Epidermal melanocyte (primary cell): ENCODE data around the gene DOCK8.

Source experiments
- DNase-seq: peaks from one replicate; pipeline ENCODE4 v3.0.0; 2011; ENCODE audit warnings: low spot score; ENCODE audit not compliant: insufficient read length

DOCK8 gene

GRCh38 chr9:362561-363273 lies 148.1 kb downstream of the DOCK8 start:
- no peak for DNase-seq

GRCh38 chr9:363274-363612 lies 148.6 kb downstream of the DOCK8 start:
- no peak for DNase-seq

GRCh38 chr9:365436-365835 lies 150.8 kb downstream of the DOCK8 start:
- no peak for DNase-seq

DNA sequence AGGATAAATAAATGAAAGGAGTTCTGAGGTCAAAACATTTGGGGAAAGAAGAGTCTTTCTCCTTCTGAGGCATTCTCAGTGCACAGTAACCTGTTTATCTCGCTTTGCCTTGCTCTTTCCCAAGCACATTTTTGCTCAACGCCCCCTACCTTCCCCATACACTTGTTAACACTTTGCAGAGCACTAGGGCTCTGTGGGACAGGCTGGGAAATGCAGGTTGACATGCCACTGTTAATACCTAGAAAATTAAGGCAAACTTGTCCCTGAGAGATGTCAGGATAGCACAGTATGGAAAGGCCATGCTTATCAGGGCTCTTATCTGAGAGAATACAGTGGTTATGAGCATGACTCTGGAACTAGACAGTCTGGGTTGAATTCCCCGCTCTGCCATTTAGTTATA lies 152.0 kb downstream of the DOCK8 start:
- no peak for DNase-seq

DNA sequence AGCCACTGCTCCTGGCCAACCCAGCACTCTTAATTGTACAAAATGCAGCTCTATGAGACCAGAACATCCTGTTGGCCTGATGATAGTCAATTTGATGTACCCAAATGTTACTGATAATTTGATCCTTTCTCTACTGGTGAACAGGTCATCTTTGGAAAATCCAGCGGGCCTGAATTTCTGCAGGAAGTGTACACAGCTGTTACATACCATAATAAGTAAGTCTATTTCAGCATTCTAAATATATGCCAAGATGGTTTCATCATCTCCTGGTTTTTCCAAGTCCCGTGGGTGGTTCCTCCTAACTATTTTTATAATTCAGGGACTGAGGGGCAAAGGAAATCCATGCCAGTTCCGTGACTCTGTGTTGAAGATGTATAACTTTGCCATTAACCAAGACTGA lies 155.4 kb downstream of the DOCK8 start:
- DNase-seq: no peak

DNA sequence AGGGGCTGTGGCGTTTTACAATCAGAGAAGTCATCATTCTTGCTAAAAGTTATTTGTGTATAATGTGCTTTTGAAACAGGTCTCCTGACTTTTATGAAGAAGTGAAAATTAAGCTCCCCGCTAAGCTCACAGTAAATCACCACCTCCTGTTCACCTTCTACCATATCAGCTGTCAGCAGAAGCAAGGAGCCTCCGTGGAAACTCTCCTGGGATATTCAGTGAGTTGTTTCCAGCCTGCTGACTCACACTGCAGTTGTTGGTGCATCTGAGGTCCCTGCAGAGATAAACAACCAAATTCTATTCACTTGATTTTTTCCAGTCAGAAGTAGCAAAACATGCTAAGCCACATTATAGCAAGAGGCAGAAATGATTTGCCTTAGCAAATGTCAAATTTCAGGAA lies 156.7 kb downstream of the DOCK8 start:
- no peak for DNase-seq

DNA sequence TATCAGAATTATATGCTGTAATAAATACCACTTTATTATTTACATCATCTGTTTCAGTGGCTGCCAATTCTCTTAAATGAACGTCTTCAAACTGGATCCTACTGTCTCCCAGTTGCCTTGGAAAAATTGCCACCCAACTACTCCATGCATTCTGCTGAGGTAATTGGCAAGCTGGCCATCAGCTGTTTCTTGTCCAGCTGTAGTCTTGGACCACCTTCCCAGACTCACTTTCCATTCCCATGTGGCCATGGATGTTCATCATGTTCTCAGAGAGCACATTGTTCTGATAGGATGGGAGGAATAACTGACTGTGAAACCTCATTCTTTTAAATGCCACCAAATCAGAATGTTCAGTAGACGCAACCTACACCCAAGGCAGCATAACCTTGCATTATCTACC lies 157.5 kb downstream of the DOCK8 start:
- no peak for DNase-seq

- no peak for DNase-seq
Measured at GRCh38 chr9:373759-374206, 159.1 kb downstream of the DOCK8 start.

DNA sequence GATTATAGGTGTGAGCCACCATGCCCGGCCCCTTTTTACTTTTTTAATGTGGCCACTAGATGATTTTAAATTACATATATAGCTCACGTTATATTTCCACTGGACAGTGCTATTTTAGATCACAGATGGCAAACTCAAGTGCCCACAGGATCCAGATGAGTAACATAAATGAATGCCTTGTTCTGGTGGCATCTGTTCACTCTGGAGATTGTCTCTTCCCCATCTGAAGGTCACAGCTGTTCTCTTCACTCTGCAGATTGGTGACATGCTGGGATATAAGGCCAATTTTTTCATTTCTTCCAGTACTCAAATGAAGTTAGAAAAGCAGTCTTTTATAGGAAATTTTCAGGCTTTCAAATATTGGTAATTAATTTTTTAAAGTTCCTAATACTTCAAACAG lies 160.1 kb downstream of the DOCK8 start:
- no peak for DNase-seq

- DNase-seq: no peak
Measured at GRCh38 chr9:376115-376514, 161.4 kb downstream of the DOCK8 start.

- DNase-seq: no peak
Measured at GRCh38 chr9:378263-378662, 163.6 kb downstream of the DOCK8 start.

DNA sequence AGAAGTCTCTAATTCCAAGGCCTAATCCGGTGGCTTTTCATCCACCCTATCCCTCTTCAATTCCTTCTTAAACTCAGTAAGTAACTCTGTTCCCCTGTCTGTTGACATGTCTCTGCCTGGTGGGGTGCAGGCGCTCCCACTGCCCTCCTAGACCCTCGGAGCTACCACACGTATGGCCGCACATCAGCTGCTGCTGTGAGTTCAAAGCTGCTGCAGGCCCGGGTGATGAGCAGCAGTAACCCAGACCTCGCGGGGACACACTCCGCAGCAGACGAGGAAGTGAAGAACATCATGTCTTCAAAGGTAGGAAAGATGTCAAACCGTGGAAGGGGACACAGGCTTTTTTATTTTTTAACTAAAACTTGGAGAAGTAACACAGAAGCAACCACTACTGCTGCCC lies 167.7 kb downstream of the DOCK8 start:
- DNase-seq: no peak

- peak; percentile 37 for DNase-seq
Measured at GRCh38 chr9:385818-386398, 171.2 kb downstream of the DOCK8 start.

- no peak for DNase-seq
Measured at GRCh38 chr9:389159-389558, 174.5 kb downstream of the DOCK8 start.

DNA sequence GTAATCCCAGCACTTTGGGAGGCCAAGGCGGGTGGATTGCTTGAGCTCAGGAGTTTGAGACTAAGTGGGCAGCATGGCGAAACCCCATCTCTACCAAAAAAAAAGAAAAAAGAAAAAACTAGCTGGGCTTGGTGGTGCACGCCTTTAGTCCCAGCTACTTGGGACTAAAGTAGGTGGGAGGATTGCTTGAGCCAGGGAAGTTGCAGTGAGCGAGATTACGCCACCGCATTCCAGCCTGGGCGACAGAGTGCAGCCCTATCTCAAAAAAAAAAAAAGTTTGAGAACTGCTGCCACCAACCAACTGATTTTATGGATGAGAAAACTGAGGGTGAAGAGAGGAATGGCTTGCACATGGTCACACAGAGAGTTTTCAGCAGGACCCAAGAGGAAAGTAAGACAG lies 175.1 kb downstream of the DOCK8 start:
- DNase-seq: no peak

- DNase-seq: no peak
Measured at GRCh38 chr9:392077-392804, 177.6 kb downstream of the DOCK8 start.

DNA sequence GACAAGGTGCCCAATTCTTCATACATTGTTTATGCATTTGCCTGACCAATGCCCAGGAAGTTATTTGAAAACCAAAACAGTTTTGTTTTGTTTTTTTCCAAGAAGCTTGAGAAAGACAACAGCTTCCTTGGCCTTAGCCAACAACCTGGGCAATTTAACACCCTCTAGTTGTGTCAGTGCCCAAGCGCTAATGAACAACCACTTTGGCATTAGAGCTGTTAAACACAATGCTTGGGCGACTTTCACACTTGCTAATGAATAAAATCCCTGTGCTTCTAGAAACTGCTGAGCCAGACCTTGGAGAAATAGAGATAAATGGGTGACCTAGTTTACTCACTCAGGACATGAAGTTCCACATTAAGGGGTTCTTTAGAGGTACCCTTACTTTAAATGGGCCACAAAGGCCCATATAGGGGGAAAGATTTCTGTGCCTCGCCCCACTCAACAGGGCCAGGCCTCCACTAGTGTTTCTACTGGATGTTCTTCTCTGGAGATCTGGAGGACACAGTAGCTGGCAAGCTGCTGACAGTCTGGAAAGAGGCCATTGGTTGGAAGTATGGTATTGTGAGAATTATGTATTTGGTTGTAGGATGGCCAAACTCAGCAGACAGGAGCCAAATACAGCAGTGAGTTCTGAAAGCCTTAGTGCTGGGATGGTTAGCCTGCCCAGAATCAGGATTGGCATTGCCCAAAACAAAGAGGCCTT lies 179.8 kb downstream of the DOCK8 start:
- DNase-seq: no peak

DNA sequence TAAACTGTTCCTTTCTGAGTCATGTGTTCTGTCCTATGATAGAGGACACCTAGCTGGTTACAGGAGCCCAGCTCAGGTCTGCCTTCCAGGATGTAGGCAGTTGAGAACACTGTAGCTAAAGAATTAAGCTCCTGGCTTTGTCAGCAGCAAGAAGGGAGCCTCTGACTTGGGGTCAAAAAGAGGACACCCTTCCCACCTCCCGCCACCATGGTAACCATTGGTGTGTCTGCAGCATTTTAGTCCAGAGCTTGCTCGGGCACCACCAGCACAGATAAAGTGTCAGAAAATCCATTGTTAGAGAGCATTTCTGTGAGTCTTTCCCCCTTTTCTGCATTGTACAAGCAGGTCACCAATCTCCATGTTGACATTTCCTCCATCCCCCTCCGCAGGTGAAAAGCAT lies 181.7 kb downstream of the DOCK8 start:
- no peak for DNase-seq

DNA sequence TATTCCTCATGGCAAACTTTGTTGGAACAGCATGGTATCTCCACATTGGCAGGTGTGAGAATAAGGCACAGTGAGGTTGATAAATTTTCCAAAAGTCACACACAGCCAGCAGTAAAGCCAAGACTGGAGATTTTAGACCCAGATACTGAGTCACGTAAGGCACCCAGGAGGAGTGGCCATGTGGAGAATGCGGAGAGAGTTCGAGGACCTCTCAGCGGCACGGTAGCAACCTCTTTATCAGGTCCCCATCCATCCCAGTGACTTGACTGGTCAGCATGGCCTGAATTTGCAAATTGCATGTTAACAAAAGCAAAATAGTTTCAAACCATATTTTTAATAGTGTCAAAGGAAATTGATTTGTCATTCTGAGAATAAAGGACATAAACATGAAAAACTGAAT lies 183.4 kb downstream of the DOCK8 start:
- DNase-seq: no peak

DNA sequence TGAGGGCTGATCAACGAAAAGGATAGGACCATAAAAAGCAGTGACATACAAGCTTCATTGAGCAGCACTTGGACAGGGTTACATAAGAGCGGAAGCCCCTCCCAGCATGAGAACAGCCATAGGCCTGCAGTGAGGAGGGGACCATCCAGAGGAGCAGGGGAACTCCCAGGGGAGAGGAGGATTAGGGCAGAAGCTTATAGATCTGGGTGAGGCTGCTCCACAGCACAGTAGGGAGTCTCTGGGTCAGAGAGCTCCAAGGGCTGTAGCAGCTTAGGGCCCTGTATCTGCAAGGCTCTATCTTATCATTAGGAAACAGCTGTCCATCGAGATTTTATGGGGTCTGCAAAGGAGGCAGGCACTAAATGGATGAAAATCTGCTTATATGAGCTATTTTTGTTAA lies 186.6 kb downstream of the DOCK8 start:
- DNase-seq: no peak

DNA sequence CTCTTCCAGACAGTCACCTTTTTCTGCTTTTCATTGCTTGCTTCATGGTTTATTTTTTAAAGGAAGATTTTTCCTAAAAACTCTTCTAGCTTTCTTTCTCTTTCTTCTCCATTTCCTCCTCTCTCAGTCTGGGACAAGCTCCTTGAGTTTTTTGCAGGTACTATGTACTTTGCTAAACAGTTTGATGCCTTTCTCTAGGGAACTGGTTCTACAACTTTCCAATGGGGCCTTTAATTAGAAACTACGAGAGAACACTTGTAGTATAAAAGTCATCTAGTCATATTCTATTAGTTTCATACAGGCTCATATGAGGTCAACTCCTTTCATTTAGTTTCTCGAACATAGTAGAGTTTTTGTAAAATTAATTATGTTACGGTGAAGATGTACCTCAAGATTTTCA lies 189.6 kb downstream of the DOCK8 start:
- DNase-seq: no peak

GRCh38 chr9:405341-405740 lies 190.7 kb downstream of the DOCK8 start:
- DNase-seq: no peak
